GM21723 (cell line): ENCODE data around the gene SLC6A3.
"Not testable (repeated sequence)": the region's sequence is repeated elsewhere in the genome, so short reads cannot be mapped to it uniquely, and the experiment has no call there.

ENCODE experiments used
- ATAC-seq: cut with Tn5 transposase; IDR thresholded peaks from one replicate; pipeline ENCODE4 v1.9.1; 2021; ENCODE audit warnings: mild to moderate bottlenecking, moderate library complexity; ENCODE audit not compliant: unreplicated experiment

SLC6A3 gene

GRCh38 chr5:1478271-1479035, 33.2 kb upstream of the SLC6A3 start:
- ATAC-seq, result no peak

- no peak for ATAC-seq
These were observed 32.1 kb upstream of the SLC6A3 start for GRCh38 chr5:1477341-1477740.

GRCh38 chr5:1476967-1477310, 31.7 kb upstream of the SLC6A3 start:
- ATAC-seq, result no peak

GRCh38 chr5:1476181-1476966, 31.1 kb upstream of the SLC6A3 start:
- ATAC-seq, result no peak

GRCh38 chr5:1475544-1475900, 30.3 kb upstream of the SLC6A3 start:
- ATAC-seq, result not testable (repeated sequence)

- no peak for ATAC-seq
These were observed 29.8 kb upstream of the SLC6A3 start for GRCh38 chr5:1474866-1475543.

GRCh38 chr5:1474183-1474839, 29.1 kb upstream of the SLC6A3 start:
- no peak for ATAC-seq

GRCh38 chr5:1473746-1474145, 28.5 kb upstream of the SLC6A3 start:
- ATAC-seq, result no peak

- no peak for ATAC-seq
These were observed 27.9 kb upstream of the SLC6A3 start for GRCh38 chr5:1472964-1473628.

- ATAC-seq, result no peak
These were observed 27.0 kb upstream of the SLC6A3 start for GRCh38 chr5:1471997-1472963.

GRCh38 chr5:1471240-1471853, 26.1 kb upstream of the SLC6A3 start:
- ATAC-seq, result no peak

- no peak for ATAC-seq
These were observed 25.5 kb upstream of the SLC6A3 start for GRCh38 chr5:1470762-1471211.

- no peak for ATAC-seq
These were observed 23.6 kb upstream of the SLC6A3 start for GRCh38 chr5:1468629-1469527.

GRCh38 chr5:1468247-1468612, 23.0 kb upstream of the SLC6A3 start:
- ATAC-seq, result no peak

GRCh38 chr5:1467341-1468246, 22.4 kb upstream of the SLC6A3 start:
- ATAC-seq, result no peak

GRCh38 chr5:1466631-1467265, 21.5 kb upstream of the SLC6A3 start:
- ATAC-seq, result no peak
